ENCODE results near the gene RGS3.

RGS3 gene

DNA sequence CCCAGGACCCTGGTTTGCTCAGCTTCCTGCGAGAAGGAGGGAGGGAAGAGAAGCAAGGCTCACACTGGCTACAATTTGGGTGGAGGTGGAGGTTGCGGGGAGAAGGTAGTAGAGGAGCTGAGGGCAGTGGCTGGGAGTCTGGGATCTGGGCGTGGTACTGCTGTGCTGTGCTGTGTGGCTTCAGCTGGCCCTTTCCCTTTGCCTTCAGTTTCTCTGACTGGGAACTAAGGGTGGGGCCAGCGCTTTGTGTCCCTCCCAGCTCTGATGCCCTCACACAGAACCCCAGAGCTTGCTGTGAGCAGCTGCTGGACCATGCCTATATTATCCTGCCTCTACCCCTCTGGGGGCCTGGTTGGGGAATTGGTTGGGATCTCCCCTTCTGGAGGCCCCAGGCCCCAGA, 60.9 kb downstream of the RGS3 start:
- peak overlapping the region; percentile 94 for H3K4me2 ChIP-seq (ENCODE audit: low read depth, low read length)
- H3K36me3 ChIP-seq (replicated peaks; ENCODE audit: insufficient read depth, low read length), result no peaks in the 10 kb centered on the region
- no peaks in the 10 kb centered on the region for H4K20me1 ChIP-seq (ENCODE audit: insufficient read depth, low read length)
- H3K79me2 ChIP-seq (ENCODE audit: low read length), result peaks cover 26% of the 10 kb centered on the region
- 0 out of 2 replicates have a peak overlapping the region, but pooled peaks have one; percentile 56 for H3K9ac ChIP-seq (ENCODE audit: low read length)
- no peaks in the 10 kb centered on the region for H3K27me3 ChIP-seq (replicated peaks; ENCODE audit: insufficient read depth, low read length)
- no peaks in the 10 kb centered on the region for H3K9me3 ChIP-seq (replicated peaks; ENCODE audit: insufficient read depth, low read length)
- TF ChIP-seq EZH2phosphoT487 (IDR thresholded peaks at IDR 0.05; ENCODE audit: low read length) (no peak), CTCF (IDR thresholded peaks at IDR 0.05; ENCODE audit: low read length) (no peak), EZH2 (optimal IDR thresholded peaks at IDR 0.05; ENCODE audit: low read depth, low read length) (no peak)
- no peak for DNase-seq
- H3K9me2 ChIP-seq (replicated peaks; ENCODE audit: insufficient read depth, low read length), result no peaks in the 10 kb centered on the region
- H3K4me1 ChIP-seq (ENCODE audit: low read length), result peaks cover 59% of the 10 kb centered on the region
- no peak overlapping the region for H3K4me3 ChIP-seq (ENCODE audit: low read length)
- H3F3A ChIP-seq (ENCODE audit: insufficient read depth, low read length), result peaks cover 26% of the 10 kb centered on the region
- no peak overlapping the region for H2AFZ ChIP-seq (ENCODE audit: low read length)
- peak overlapping the region; percentile 92; the same call in 1 of the 2 replicates for H3K27ac ChIP-seq (ENCODE audit: low read length)

DNA sequence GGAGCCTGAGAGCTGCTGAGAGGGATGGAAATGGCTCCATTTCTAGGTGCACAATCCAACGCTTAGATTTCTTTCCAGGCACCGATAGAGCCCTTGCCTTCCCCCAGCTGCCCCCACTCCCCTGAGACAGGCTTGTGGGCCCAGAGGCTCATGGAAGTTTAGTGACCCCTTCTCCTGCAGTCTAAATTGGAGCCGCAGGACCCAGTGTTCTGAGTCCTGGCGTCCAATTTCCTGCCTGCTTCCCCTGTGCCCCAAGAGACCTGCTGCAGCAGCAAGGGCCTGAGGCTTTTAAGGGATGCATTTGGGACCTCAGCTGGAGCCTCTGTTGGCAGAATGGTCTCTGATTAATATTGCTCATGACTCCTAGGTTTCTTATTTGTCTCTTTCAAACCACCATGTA, 61.7 kb downstream of the RGS3 start:
- Histone ChIP-seq H3K9ac (ENCODE audit: low read length) (no peak overlapping the region), H3K36me3 (replicated peaks; ENCODE audit: insufficient read depth, low read length) (no peaks in the 10 kb centered on the region), H3K27me3 (replicated peaks; ENCODE audit: insufficient read depth, low read length) (no peaks in the 10 kb centered on the region), H3K79me2 (ENCODE audit: low read length) (peaks cover 19% of the 10 kb centered on the region), H3K9me3 (replicated peaks; ENCODE audit: insufficient read depth, low read length) (no peaks in the 10 kb centered on the region), H3K4me2 (ENCODE audit: low read depth, low read length) (no peak overlapping the region), H3K9me2 (replicated peaks; ENCODE audit: insufficient read depth, low read length) (no peaks in the 10 kb centered on the region), H3K4me3 (ENCODE audit: low read length) (no peak overlapping the region), H2AFZ (ENCODE audit: low read length) (no peak overlapping the region), H3K27ac (ENCODE audit: low read length) (no peak overlapping the region), H3F3A (ENCODE audit: insufficient read depth, low read length) (peaks cover 34% of the 10 kb centered on the region), H3K4me1 (ENCODE audit: low read length) (peaks cover 59% of the 10 kb centered on the region), H4K20me1 (ENCODE audit: insufficient read depth, low read length) (no peaks in the 10 kb centered on the region)
- TF ChIP-seq EZH2 (optimal IDR thresholded peaks at IDR 0.05; ENCODE audit: low read depth, low read length) (no peak), EZH2phosphoT487 (IDR thresholded peaks at IDR 0.05; ENCODE audit: low read length) (no peak), CTCF (IDR thresholded peaks at IDR 0.05; ENCODE audit: low read length) (no peak)
- no peak for DNase-seq

GRCh38 chr9:113525831-113526230, 62.3 kb downstream of the RGS3 start:
- H3K4me2 ChIP-seq (ENCODE audit: low read depth, low read length), result no peak overlapping the region

More at GRCh38 chr9:113525831-113526230, 62.3 kb downstream of the RGS3 start:
- DNase-seq, result no peak
- Histone ChIP-seq H3K27ac (ENCODE audit: low read length) (no peak overlapping the region), H3K79me2 (ENCODE audit: low read length) (peaks cover 15% of the 10 kb centered on the region), H3K9ac (ENCODE audit: low read length) (no peak overlapping the region), H3K9me3 (replicated peaks; ENCODE audit: insufficient read depth, low read length) (no peaks in the 10 kb centered on the region), H3K9me2 (replicated peaks; ENCODE audit: insufficient read depth, low read length) (no peaks in the 10 kb centered on the region), H2AFZ (ENCODE audit: low read length) (no peak overlapping the region), H3K36me3 (replicated peaks; ENCODE audit: insufficient read depth, low read length) (no peaks in the 10 kb centered on the region), H3K4me1 (ENCODE audit: low read length) (peaks cover 59% of the 10 kb centered on the region), H3K27me3 (replicated peaks; ENCODE audit: insufficient read depth, low read length) (no peaks in the 10 kb centered on the region), H3K4me3 (ENCODE audit: low read length) (no peak overlapping the region), H4K20me1 (ENCODE audit: insufficient read depth, low read length) (no peaks in the 10 kb centered on the region), H3F3A (ENCODE audit: insufficient read depth, low read length) (peaks cover 40% of the 10 kb centered on the region)
- TF ChIP-seq EZH2 (optimal IDR thresholded peaks at IDR 0.05; ENCODE audit: low read depth, low read length) (no peak), CTCF (IDR thresholded peaks at IDR 0.05; ENCODE audit: low read length) (no peak), EZH2phosphoT487 (IDR thresholded peaks at IDR 0.05; ENCODE audit: low read length) (no peak)

Data from MM.1S (cell line).